Parathyroid adenoma (tissue), 2 donors: Measurements from ENCODE around the gene SLC38A8.

ENCODE experiments used
- H2AFZ ChIP-seq: fragments of 300-600 bp; sonication (generic); one replicate; pipeline ENCODE4 v1.7.0; 2017; ENCODE audit warnings: antibody characterized with exemption, mild to moderate bottlenecking
- H3K27ac ChIP-seq: fragments of 300-600 bp; sonication (generic); one replicate; pipeline ENCODE4 v1.7.0; 2017
- H3K27me3 ChIP-seq: fragments of 300-600 bp; sonication (generic); one replicate; pipeline ENCODE4 v1.7.0; 2017; ENCODE audit warnings: low read length; ENCODE audit not compliant: control insufficient read depth, insufficient read depth
- H3K36me3 ChIP-seq: fragments of 300-600 bp; sonication (generic); one replicate; pipeline ENCODE4 v1.7.0; 2017; ENCODE audit warnings: low read length; ENCODE audit not compliant: control insufficient read depth, insufficient read depth
- H3K4me1 ChIP-seq: fragments of 300-600 bp; sonication (generic); one replicate; pipeline ENCODE4 v1.7.0; 2017; ENCODE audit warnings: control low read depth
- H3K4me2 ChIP-seq: fragments of 300-600 bp; sonication (generic); one replicate; pipeline ENCODE4 v1.7.0; 2017; ENCODE audit warnings: low read length
- H3K4me3 ChIP-seq: fragments of 300-600 bp; sonication (generic); one replicate; pipeline ENCODE4 v1.7.0; 2017; ENCODE audit warnings: low read depth, low read length
- H3K79me2 ChIP-seq: fragments of 300-600 bp; sonication (generic); one replicate; pipeline ENCODE4 v1.7.0; 2017; ENCODE audit warnings: control low read depth
- H3K9ac ChIP-seq: fragments of 300-600 bp; sonication (generic); one replicate; pipeline ENCODE4 v1.7.0; 2017; ENCODE audit warnings: mild to moderate bottlenecking
- H3K9me3 ChIP-seq: fragments of 300-600 bp; sonication (generic); one replicate; pipeline ENCODE4 v1.7.0; 2017; ENCODE audit warnings: low read length; ENCODE audit not compliant: control insufficient read depth
- TF ChIP-seq, protein P1 (sequence below): fragments of 300-600 bp; sonication (generic); IDR thresholded peaks from one replicate; pipeline ENCODE4 v1.7.0; 2017; ENCODE audit warnings: antibody characterized with exemption, mild to moderate bottlenecking
- donor health status: primary hyperparathyroidism.

Gene SLC38A8

DNA sequence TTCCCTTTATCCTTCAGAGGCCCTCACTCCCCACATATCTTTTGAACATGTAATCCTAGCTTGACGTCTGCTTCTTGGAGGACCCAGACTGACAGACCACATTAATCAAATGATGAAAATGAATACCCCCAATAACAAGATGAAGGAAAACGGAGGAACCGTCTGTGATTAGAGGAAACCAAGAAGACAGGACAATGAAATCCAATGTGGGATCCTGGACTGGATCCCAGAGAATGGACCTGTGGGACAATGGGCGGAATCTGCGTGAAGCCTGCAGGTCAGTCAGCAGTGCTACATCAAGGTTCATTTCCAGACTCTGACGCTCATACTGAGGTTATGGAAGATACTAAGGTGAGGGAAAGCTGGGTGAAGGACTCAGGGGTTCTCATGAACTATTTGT, 38.2 kb upstream of the SLC38A8 start:
- Histone ChIP-seq H3K9ac (no peak overlapping the region), H3K36me3 (no peaks in the 10 kb centered on the region), H3K27me3 (no peaks in the 10 kb centered on the region), H3K4me1 (no peaks in the 10 kb centered on the region), H3K79me2 (peaks cover 30% of the 10 kb centered on the region), H2AFZ (no peak overlapping the region), H3K27ac (no peak overlapping the region), H3K4me2 (no peak overlapping the region), H3K4me3 (no peak overlapping the region), H3K9me3 (no peaks in the 10 kb centered on the region)
- TF ChIP-seq, protein P1, sequence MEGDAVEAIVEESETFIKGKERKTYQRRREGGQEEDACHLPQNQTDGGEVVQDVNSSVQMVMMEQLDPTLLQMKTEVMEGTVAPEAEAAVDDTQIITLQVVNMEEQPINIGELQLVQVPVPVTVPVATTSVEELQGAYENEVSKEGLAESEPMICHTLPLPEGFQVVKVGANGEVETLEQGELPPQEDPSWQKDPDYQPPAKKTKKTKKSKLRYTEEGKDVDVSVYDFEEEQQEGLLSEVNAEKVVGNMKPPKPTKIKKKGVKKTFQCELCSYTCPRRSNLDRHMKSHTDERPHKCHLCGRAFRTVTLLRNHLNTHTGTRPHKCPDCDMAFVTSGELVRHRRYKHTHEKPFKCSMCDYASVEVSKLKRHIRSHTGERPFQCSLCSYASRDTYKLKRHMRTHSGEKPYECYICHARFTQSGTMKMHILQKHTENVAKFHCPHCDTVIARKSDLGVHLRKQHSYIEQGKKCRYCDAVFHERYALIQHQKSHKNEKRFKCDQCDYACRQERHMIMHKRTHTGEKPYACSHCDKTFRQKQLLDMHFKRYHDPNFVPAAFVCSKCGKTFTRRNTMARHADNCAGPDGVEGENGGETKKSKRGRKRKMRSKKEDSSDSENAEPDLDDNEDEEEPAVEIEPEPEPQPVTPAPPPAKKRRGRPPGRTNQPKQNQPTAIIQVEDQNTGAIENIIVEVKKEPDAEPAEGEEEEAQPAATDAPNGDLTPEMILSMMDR, result no peak

DNA sequence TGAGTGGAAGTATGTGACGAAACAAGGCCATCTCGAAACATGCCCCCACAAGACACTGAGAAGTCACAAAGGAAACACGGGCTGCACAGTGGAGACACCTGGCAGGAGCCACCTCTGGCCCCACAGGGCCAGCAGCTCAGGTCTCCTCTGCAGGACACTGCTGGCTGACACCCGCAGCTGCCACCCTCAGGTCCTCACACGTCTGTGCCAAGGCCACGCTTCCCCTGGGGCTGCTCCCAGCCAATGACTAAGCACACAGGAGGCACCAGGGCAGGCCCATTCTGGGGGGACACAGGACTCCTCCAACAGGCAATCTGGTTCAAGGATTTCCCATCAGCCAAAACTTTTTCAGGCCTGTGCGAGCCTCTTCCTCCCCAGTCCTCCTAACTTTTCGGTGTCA, 37.8 kb upstream of the SLC38A8 start:
- Histone ChIP-seq H3K4me3 (no peak overlapping the region), H3K27ac (no peak overlapping the region), H3K9ac (no peak overlapping the region), H3K36me3 (no peaks in the 10 kb centered on the region), H3K4me2 (no peak overlapping the region), H3K79me2 (peaks cover 31% of the 10 kb centered on the region), H3K27me3 (no peaks in the 10 kb centered on the region), H3K9me3 (no peaks in the 10 kb centered on the region), H3K4me1 (no peaks in the 10 kb centered on the region), H2AFZ (no peak overlapping the region)
- TF ChIP-seq, protein P1, result no peak

DNA sequence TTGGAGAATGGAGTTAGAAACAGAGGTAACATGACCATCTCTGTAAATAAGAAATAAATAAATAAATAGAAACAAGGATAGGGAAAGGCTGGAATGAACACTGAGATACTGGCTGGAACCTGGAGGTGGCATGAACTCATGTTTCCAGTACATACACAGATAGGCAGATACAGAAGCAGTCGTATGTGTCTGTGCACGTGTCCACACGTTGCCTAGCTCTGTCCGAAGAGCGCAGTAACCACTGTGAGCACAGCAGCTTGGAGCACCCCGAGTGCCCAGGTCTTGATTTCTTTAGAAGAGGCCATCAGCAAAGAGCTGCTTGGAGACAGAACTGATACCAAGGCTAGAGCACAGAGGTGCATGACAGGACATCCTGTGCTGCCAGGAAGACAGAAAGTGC, 37.1 kb upstream of the SLC38A8 start:
- H3K4me2 ChIP-seq, result no peak overlapping the region
- no peaks in the 10 kb centered on the region for H3K27me3 ChIP-seq
- H2AFZ ChIP-seq, result no peak overlapping the region
- H3K9ac ChIP-seq, result no peak overlapping the region
- H3K4me1 ChIP-seq, result no peaks in the 10 kb centered on the region
- no peak overlapping the region for H3K27ac ChIP-seq
- no peak overlapping the region for H3K4me3 ChIP-seq
- H3K9me3 ChIP-seq, result no peaks in the 10 kb centered on the region
- TF ChIP-seq, protein P1, result no peak
- peaks cover 29% of the 10 kb centered on the region for H3K79me2 ChIP-seq
- H3K36me3 ChIP-seq, result no peaks in the 10 kb centered on the region

DNA sequence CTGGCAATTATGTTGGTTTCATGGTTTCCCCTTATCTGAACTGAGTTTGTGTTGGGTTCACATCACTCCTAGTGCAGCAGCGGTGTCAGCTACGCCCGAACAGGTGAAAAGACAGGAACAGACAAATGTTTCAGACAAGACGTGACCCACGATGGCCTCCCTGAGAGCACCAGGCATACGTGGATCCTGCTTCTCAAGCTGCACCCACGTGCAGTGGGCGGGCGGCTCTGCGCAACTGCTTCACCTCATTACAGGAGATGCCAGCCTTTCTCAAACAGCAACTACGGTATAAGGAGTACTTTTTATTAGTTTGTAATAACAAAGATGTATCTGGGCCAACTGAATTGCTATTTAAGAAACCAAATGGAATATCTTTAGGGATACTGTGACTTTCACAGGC, 32.8 kb upstream of the SLC38A8 start:
- Histone ChIP-seq H3K9ac (no peak overlapping the region), H3K4me2 (no peak overlapping the region), H3K4me1 (no peaks in the 10 kb centered on the region), H3K79me2 (peaks cover 22% of the 10 kb centered on the region), H2AFZ (no peak overlapping the region), H3K4me3 (no peak overlapping the region), H3K27me3 (no peaks in the 10 kb centered on the region), H3K9me3 (no peaks in the 10 kb centered on the region), H3K36me3 (no peaks in the 10 kb centered on the region), H3K27ac (no peak overlapping the region)
- TF ChIP-seq, protein P1, result no peak

DNA sequence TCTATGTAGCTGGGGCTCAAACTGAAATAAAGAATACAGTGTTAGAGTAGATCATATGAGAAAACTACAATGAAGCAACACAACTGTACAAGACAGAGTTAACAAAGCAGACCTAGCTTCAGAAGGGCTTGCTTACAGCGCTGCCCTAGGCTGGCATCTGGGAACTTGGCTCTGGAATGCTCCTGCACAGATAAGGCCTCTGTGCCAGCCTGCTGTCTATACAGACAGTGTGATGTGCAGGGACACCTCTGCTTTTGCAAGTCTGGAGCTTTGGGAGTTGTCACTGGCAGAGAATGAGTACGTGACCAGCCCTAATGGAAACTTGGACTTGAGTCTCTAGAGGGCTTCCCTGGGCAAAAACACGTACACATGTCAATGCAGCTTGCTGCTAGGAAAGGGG, 32.1 kb upstream of the SLC38A8 start:
- TF ChIP-seq, protein P1, result no peak
- no peak overlapping the region for H3K27ac ChIP-seq

More for the DNA sequence above, 32.1 kb upstream of the SLC38A8 start:
- H3K4me2 ChIP-seq, result no peak overlapping the region
- H3K4me1 ChIP-seq, result no peaks in the 10 kb centered on the region
- H3K4me3 ChIP-seq, result no peak overlapping the region
- no peaks in the 10 kb centered on the region for H3K9me3 ChIP-seq
- H3K79me2 ChIP-seq, result peaks cover 18% of the 10 kb centered on the region
- no peak overlapping the region for H2AFZ ChIP-seq
- H3K9ac ChIP-seq, result no peak overlapping the region
- H3K27me3 ChIP-seq, result no peaks in the 10 kb centered on the region
- H3K36me3 ChIP-seq, result no peaks in the 10 kb centered on the region
